NOMO-1 (cell line): ENCODE results near the gene CBR1.
A peak's percentile ranks its signal among the peaks of the same experiment; 100 is the strongest.

Source experiments
- DNase-seq, 2 experiments: peaks; one replicate each; lab custom pipeline; 2025; ENCODE audit not compliant: unreplicated experiment in 2 of 2; lab: John Stamatoyannopoulos, UW

The CBR1 gene

GRCh38 chr21:36069713-36070583 is at the start of gene CBR1:
TSS of gene CBR1 (plus strand) at chr21:36070024. CDS start at chr21:36070116, 92 bp downstream.
- DNase-seq: peak; percentile 92 to 95

DNA sequence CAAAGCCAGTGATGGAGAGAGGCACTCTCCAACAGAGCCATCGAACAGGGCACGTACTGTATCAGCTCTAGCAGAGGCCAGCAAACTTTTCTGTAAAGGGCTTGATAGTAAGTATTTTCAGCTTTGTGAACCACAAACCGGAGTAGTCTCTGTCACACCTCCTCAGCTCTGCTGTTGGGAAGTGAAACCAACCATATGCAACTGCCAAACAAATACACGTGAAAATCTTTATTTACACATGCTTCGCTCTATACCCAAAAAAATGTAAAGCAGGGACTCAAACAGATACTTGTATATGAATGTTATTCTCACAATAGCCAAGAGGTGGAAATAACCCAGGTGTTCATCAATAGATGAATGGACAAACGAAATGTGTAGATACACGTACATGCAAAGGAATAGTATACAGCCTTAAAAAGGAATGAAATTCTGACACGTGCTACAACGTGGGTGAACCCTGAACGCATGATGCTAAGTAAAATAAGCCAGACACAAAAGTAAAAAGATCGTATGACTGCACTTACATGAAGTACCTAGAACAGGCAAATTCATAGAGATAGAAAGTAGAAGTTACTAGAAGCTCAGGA is 48.5 kb upstream of the CBR1 start:
- DNase-seq: peak in 1 of 2 experiments; percentile 18

- DNase-seq: no peak
Observed at GRCh38 chr21:36022427-36023091, 47.3 kb upstream of the CBR1 start.

- DNase-seq: no peak
Observed at GRCh38 chr21:36023092-36023480, 46.7 kb upstream of the CBR1 start.

GRCh38 chr21:36024782-36025181 is 45.0 kb upstream of the CBR1 start:
- no peak for DNase-seq

- DNase-seq: no peak
Observed at GRCh38 chr21:36027347-36027746, 42.5 kb upstream of the CBR1 start.

- peak; percentile 35 to 39 for DNase-seq
Observed at GRCh38 chr21:36028127-36029069, 41.4 kb upstream of the CBR1 start.

DNA sequence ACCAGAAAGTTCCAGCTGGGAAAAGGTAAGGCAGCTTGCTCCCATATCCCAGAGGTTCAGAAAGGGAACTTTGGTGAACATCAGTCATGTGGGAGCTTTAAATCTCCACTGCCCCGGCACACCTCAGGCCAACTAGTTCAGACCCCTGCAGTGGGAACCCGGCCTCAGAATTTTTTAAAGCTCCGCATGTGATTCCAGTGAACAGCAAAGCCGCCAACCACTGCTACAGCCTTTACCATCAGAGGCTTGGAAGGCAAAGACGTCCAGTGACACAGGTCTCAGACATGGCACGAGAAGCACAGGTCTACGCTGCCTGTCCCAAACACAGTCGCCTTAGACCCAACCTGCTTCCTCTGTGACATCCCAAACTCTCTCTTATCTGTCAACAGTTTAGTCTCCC is 40.5 kb upstream of the CBR1 start:
- DNase-seq: no peak

DNA sequence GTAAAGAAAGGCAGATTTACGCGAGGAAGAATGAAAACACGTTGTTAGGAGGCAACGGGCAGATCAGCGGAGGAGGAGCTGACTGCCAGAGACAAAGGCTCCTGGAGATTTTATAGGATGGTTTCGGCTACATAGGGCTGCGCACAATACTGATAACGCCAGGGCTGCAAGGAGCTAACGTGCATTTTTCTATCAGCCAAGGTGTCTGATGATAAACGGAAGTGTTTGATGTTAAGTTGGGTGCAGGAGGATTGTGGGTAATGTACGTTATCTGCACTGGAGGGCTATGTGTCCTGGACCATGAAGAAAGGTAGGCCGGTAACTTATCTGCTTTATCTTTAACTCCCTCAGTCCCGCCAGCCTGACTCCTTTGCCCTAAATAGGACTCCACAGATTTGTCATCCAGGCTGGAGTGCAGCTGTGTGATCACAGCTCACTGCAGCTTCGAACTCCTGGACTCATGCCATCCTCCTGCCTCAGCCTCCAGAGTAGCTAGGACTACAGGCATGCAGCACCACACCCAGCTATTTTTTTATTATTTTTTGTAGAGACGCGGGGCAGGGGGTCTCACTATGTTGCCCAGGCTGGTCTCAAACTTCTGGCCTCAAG is 39.1 kb upstream of the CBR1 start:
- no peak for DNase-seq

- DNase-seq: no peak
Observed at GRCh38 chr21:36032647-36033406, 37.0 kb upstream of the CBR1 start.

DNA sequence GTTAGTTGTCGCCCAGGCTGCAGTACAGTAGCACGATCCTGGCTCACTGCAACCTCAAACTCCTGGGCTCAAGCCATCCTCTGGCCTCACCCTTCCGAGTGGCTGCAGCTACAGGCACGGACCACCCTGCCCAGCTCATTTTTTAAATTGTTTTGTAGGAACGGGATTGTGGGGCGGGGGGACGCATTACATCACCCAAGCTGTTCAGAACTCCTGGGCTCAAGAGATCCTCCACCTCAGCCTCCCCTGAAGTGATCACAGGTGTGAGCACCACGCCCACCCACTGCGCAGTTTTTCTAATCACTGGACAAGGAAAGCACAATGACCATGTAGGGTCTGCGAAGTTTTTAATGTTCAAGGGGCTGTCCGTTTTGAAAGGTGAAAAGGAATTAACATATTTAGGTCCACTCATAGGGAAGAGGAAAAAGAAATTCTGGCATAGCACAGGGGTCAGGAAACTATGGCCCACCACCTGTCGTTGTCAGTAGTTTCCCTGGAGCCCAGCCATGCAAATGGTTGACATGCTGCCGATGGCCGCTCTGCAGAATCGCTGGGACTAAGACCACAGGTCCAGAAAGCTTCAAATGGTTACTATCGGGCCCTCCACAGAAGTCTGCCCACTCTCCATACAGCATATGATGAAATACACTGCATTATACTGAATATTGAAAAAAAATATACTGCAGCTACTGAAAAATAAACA is 35.5 kb upstream of the CBR1 start:
- DNase-seq: no peak

GRCh38 chr21:36035381-36035791 is 34.4 kb upstream of the CBR1 start:
- DNase-seq: no peak

- no peak for DNase-seq
Observed at GRCh38 chr21:36038701-36039497, 30.9 kb upstream of the CBR1 start.

DNA sequence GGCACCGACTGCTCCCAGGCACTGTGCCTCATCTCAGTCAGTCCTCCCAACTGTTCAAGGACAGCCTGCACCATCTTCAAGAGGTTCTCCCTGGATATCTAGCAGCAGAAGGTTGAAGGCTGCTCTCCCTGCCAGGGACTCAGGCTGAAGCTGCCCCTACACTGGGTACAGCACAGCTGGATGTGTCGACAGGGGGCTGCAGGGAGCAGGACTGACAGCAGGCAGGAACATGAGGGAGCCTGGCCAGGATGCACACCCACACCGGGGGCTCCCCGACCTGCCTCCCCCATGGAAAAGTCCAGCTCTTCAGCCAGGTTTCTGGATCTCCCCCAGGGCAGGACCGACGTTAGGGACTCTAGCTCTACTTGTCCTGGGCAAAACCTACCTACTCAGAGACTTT is 30.0 kb upstream of the CBR1 start:
- DNase-seq: no peak

- no peak for DNase-seq
Observed at GRCh38 chr21:36040389-36040788, 29.4 kb upstream of the CBR1 start.

GRCh38 chr21:36041910-36042309 is 27.9 kb upstream of the CBR1 start:
- DNase-seq: no peak

- DNase-seq: no peak
Observed at GRCh38 chr21:36044056-36044455, 25.8 kb upstream of the CBR1 start.

DNA sequence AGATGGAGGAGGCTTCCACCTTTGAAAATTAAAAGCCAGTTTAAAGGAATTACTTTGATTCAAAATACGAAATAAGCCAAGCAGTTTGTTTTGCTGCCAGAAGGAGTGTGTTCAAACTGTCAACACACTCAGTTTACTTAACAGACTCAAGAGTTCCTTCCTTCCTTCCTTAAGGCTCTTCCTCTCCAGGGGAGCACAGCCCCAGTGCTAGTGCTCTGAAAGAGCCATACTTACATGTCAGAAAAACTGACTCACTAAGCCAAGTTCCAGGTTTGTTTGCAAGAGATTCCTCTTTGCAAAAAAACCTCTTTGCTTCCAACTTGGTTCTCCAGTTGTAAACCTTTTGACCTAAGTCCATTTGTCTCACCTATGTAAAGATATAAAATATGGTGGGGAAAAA is 23.8 kb upstream of the CBR1 start:
- no peak for DNase-seq
